Medulla oblongata (tissue), 1 donor: ENCODE data around the gene CDC42SE2.
A peak's percentile ranks its signal among the peaks of the same experiment; 100 is the strongest.
"Not testable (repeated sequence)": the region's sequence is repeated elsewhere in the genome, so short reads cannot be mapped to it uniquely, and the experiment has no call there.

ENCODE experiments used
- DNase-seq: peaks from one replicate; pipeline ENCODE4 v3.0.0-alpha.2; 2015; ENCODE audit errors: extremely low spot score

The CDC42SE2 gene

DNA sequence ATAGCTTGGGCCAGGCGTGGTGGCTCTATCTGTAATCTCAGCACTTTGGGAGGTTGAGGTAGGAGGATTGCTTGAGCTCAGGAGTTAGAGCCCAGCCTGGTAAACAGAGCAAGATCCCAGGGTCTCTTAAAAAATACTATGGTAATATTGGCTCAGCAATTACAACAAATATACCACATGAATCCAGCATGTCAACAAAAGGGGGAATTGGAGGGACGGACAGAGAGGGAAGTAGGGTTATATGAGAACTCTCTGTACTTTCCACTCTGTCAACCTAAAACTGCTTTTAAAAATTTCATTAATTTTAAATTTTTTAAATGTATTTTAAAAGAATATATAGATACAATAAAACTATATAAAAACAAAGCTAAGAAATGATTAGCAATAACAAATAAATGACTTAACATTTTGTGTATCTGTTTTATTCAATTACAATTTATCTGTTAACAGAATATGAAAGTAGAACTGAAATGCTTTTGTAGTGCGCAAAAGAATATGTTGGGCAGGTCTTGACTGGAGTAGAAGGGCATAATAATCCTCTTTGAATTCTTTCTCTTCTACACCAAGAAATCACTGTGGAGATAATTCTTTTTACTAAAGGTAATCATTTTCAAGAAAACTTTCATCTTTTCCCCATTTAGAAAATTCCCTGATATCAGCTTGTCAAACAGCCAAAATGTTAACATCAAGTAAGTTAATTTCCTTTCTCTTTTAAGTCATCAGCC lies 12.9 kb upstream of the CDC42SE2 start:
- DNase-seq = peak; percentile 14

DNA sequence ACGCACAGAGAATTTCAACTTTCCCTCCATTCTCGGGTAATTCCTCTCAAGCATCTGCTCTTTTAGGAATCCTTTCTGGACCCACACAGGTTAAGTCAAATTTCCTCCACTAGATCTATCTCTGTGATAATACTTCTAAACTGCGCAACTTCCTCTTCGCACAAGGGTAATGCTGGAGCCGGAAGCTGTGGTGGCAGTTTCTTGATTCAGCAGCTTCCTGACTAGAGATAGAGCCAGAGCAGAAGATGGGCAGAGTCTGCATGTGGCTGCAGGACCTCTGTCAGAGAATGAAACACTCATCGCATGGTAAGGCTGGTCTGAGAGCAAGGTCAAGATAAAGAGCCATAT lies 11.1 kb upstream of the CDC42SE2 start:
- DNase-seq = peak; percentile 86

DNA sequence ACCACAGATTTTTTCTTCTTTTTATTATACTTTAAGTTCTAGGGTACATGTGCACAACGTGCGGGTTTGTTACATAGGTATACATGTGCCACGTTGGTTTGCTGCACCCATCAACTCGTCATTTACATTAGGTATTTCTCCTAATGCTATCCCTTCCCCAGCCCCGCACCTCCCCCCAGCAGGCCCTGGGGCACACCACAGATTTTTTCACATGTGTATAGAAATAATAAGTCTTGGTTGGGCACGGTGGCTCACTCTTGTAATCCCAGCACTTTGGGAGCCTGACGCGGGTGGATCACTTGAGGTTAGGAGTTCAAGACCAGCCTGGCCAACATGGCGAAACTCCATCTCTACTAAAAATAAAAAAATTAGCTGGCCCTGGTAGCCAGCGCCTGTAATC lies 9.8 kb upstream of the CDC42SE2 start:
- DNase-seq = not testable (repeated sequence)

DNA sequence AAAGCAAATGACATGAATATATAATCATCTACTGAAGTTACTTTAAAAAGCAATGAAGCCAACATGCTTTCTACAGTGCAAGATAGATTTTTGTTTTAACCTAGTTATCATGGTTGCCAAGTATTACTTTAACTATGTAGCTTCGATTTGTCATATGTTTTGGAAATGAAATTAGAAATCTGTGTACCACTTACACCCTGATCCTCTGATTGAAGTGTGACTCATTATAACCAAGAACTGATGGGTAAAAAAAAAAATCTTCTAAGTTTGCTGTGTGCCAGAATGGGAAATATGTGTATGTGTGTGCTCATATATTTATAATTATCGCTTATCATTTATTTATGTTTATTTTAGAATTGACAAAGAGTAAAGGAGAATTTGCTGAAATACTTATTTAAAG lies 9.1 kb upstream of the CDC42SE2 start:
- no peak for DNase-seq

GRCh38 chr5:131256507-131256823 lies 7.4 kb upstream of the CDC42SE2 start:
- DNase-seq = no peak

DNA sequence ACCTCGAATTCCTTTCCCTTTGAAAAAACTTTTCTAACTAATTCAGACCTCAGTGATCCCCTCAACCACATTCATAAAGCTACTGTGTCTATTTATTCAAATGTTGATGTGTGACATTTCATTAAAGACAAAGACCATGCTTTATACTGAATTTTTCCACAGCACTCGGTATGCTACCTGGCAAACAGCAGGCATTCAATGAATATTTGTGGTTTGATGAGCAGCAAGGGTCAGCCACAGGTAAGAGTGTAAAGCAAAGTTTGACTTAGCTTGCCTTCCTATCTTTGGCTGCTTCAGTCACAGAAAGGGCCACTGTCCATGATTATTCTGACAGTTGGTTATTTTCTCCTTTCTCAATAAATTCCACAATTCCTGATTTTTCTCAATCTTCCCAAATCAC lies 5.1 kb upstream of the CDC42SE2 start:
- no peak for DNase-seq

GRCh38 chr5:131259326-131259725 lies 4.5 kb upstream of the CDC42SE2 start:
- no peak for DNase-seq

DNA sequence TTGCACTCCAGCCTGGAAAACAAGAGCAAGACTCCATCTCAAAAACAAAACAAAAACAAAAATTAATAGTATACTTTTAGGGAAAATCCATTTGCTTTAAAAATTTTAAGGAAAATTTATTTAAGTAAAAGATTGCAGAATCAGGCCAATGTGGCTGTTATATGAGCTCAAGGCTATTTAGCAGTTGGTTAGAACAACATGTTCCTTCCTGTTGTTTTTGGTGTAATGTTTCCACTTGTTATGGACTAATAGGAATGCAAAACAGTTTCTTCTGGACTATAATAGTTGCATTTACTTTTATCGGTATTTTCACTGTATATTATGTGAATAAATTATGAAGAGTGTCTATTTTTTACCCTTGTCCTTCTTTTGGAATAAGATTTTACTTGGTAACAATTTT lies 3.0 kb upstream of the CDC42SE2 start:
- no peak for DNase-seq

DNA sequence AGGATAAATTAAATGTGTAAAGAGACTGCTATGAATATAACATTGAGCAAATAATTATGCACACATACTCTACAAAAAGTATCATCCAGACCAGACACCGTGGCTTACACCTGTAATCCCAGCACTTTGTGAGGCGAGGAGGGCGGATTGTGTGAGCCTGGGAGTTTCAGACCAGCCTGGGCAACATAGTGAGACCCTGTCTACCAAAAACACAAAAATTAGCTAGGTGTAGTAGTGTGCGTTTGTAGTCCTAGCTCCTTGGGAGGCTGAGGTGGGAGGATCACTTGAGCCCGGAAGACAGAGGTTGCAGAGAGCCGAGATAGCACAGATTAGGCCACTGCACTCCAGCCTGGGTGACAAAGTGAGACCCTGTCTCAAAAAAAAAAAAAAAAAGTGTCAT lies 2.4 kb upstream of the CDC42SE2 start:
- DNase-seq = no peak

DNA sequence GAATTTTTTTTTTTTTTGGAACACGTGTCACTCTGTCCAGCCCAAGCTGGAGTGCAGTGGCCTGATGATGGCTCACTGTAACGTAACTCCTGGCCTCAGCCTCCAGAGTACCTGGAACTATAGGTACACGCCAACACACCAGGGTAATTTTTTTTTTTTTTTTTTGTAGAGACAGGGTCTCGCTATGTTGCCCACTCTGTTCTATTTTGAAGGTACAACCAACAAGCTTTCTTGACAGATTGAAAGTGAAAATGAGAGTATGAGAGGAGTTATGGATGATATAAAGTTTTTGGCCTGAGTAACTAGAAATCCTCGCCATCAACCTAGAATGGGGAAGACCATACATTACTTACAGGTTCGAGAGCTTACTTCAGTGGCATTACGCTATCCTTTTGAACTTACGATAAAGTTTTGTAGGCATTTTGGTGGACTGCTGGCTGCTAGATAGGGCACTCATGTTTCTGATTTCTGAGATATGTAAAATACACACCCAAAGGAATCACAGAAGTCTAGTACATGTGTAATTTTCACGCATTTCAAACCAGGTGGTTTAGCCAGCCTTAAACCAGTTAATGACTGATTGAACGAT lies 806 bp upstream of the CDC42SE2 start:
- peak; percentile 42 for DNase-seq

DNA sequence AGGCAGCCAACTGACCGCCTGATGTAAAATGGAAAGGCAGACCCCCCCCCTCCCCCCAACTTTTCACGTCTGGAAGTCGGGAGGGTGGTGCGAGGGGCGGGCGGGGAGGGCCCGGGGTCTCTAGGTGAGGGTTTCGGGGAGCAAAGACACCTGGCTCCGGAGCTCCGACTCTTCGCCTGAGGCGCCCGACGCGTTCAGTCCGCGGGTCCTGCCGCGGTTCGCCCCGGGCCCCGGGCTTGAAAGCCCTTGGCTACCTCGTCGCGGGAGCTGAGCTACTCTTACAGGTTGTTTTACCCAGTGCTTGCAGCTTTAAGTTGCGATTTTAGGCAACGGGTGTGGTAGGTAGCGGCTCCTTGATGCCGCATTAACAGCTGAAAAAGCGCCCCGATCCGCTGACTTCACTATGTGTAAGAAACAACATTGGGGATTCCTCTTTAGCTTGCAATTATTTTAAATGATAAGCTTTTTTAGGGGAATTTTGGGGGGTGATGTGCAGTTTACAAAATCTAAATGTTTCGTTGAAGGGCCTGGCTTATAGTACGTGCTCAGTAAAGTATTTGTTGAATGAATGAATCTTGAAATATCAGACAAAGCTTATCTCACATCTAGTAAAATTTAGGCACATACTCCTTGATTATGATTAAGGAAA lies 722 bp downstream of the CDC42SE2 start:
- no peak for DNase-seq

DNA sequence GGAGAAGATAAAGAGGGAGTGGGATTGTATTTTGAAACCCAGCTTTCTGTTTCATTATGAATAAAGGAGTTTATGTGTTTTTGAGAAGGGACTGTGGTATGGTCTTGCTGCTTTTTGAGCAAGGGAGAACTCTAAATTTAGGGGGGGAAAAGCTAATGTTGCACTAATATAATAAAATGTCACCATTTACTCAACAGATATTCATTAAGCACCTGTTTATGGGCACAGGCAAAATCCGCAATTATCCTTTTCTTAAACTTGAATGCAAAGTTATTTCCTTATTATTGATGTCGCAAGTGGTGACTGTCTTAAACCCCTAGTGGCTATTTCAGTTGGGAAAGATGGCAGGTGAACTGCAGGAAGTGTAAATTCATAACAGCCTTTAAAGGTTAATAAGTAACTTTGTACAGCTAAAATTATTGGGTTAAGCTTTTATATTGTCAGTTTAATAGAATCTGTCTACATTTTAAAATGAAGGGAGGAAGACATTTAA lies 1.5 kb downstream of the CDC42SE2 start:
- DNase-seq = peak; percentile 60

- DNase-seq = no peak
Measured at GRCh38 chr5:131266370-131267060, 2.7 kb downstream of the CDC42SE2 start.

DNA sequence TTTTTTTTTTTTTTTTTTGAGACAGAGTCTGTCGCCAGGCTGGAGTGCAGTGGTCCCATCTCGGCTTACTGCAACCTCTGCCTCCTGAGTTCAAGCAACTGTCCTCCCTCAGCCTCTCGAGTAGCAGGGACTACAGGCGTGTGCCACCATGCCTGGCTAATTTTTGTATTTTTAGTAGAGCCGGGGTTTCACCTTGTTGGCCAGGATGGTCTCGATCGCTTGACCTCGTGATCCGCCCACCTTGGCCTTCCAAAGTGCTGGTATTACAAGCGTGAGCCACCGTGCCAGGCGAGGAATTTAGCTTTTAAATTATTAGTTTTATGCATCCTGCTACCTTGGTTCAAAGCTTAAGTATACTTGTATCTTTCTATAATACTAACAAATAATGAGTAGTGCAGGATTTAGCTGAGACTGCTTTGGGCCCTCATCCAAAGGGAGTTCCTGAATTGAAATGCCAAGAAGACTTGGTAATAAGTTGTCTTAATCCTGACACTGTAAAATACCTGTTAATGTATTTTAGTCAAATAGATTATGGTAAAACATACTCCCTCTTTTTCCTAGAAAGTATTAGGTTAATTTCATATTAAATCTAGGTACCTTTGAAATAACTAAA lies 5.0 kb downstream of the CDC42SE2 start:
- no peak for DNase-seq

- DNase-seq = no peak
Measured at GRCh38 chr5:131270809-131271208, 7.0 kb downstream of the CDC42SE2 start.

GRCh38 chr5:131271888-131272287 lies 8.0 kb downstream of the CDC42SE2 start:
- DNase-seq = not testable (repeated sequence)

- DNase-seq = no peak
Measured at GRCh38 chr5:131272307-131272706, 8.5 kb downstream of the CDC42SE2 start.

DNA sequence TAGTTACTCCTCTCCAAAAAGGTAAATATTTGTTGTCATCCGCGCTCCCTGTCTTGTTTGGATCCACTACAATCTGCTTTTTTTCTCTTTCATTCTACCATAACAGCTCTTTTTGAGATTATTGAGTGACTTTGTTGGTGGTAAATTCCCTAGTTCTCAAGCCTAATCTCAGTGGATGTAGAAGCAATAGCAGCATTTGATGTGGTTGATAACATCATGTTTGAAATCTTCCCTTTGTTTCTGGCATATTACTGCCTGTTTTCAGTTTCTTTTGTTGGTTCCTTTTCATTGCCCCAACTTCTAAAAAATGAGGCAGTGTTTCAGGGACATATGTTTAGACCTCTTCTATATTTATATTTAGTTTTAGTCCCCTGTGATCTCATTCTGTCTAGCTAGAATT lies 8.9 kb downstream of the CDC42SE2 start:
- no peak for DNase-seq

DNA sequence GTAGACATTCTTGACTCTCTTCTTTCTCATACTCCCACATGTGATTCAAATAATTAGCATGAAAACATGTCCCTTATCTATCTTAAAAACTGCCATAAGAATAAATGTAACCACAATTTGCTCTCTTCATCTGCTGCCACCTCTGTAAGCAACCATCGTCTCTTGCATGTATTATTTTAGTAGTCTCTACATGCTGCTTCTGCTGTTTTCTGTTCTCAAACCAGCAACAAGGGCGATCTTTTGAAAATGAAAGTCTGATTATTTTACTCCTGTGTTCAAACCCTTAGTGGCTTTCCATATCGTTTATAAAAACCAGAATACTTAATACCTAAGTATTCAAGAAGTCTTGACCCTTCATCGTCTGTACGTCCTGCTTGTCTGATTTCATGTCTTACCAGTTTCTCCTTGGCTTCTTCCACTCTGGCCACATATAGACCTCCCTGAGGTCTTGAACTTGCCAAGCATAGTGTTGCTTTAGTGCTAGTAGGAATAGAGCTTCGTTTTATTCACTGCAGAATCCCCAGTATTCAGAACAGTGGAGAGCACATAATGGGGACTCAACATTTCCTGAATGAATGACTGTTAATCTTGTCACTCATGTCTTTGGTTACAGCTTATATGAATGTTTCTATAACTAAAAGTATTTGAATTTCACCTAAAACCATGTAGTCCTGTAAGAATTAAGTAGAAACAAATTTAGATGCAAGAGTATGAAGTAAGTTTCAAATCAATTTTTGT lies 10.6 kb downstream of the CDC42SE2 start:
- DNase-seq = no peak

DNA sequence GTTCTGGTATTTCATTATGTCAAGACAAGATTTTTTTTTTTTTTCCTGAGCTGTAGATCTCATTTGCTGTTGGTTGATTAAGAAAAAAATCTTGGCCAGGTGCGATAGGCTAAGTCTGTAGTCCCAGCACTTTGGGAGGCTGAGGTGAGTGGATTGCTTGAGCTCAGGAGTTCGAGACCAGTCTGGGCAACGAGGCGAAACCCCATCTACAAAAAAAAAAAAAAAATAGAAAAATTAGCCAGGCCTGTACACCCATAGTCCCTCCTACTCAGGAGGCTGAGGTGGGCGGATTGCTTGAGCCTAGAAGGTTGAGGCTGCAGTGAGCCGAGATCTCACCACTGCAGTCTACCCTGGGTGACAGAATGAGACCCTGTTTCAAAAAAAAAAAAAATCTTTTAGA lies 12.2 kb downstream of the CDC42SE2 start:
- no peak for DNase-seq

GRCh38 chr5:131277447-131277846 lies 13.6 kb downstream of the CDC42SE2 start:
- DNase-seq = no peak
